ENCODE measurements around the gene ULBP3. TPM values are rescaled to one million over a fixed set of nuclear protein-coding genes. Genes with fewer than 3 reads are reported as not detected.
"Not testable (repeated sequence)": the region's sequence is repeated elsewhere in the genome, so short reads cannot be mapped to it uniquely, and the experiment has no call there.

ULBP3 gene
- total RNA-seq, 1 donor, result 0.84 TPM

DNA sequence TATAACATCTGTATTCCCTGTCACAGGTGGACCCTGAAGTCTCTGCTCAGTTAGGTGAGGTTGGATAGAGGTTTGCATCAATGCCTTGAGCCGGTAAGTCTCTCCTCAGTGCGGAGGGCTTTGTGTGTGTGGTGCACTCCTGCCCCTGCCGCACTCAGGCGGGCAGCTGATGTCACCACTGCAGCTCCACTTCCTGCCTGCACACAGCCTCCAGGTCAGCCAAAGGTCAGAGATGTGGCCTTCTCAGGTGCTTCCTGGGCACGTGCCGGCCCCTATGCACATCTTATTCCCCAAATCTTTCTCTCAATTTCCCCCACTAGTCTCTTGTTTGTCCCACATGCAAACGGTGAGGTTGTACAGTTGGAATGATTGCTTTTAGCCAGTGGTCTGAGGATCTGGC lies 8.9 kb downstream of the ULBP3 start:
- not testable (repeated sequence) for H3K9me3 ChIP-seq (ENCODE audit: low read depth, low read length); H3K4me3 ChIP-seq (ENCODE audit: low read length); H3K27me3 ChIP-seq (ENCODE audit: insufficient read depth, low read length); H3K4me1 ChIP-seq (ENCODE audit: insufficient read depth, low read length)

DNA sequence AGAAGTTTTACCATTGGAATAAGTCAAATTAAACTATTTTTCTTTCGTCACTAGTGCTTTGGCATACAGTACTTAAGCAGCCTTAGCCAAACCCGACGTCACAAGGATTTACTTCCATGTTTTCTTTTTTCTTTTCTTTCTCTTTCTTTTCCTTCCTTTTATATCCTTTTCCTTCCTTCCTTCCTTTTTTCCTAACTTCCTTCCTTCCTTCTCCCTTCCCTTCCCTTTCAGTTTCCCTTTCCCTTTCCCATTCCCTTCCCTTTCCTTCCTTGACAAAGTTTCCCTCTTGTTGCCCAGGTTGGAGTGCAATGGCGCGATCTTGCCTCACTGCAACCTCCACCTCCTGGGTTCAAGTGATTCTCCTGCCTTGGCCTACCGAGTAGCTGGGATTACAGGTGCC lies 9.9 kb downstream of the ULBP3 start:
- no peak overlapping the region for H3K4me3 ChIP-seq (ENCODE audit: low read length)
- no peaks in the 10 kb centered on the region for H3K27me3 ChIP-seq (ENCODE audit: insufficient read depth, low read length)
- no peaks in the 10 kb centered on the region for H3K9me3 ChIP-seq (ENCODE audit: low read depth, low read length)
- no peaks in the 10 kb centered on the region for H3K4me1 ChIP-seq (ENCODE audit: insufficient read depth, low read length)

DNA sequence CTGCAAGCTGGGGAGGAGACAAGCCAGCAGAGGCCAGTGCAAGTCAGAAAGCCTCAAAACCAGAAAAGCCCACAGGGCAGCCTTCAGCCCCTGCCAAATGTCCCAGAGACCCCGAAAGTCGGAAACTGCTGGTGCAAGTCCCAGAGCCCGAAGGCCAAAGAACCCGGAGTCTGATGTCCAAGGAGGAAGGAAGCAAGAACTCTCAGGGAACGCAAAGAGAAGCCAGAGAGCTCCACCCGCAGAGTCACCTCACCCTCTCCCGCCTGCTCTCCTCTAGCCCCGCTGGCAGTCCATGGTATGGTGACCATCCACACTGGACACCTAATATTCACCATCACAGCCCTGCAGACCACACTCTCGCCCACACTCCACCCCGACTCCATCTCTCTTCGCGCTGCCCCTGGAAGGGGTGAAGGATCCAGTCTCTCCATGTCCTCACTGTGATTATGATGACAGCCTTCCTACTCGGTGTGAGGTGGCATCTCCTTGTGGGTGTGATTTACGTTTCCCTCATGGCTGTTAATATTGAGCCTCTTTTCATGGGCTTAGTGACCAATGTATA lies 10.6 kb downstream of the ULBP3 start:
- Histone ChIP-seq H3K4me1 (ENCODE audit: insufficient read depth, low read length) (no peaks in the 10 kb centered on the region), H3K9me3 (ENCODE audit: low read depth, low read length) (no peaks in the 10 kb centered on the region), H3K4me3 (ENCODE audit: low read length) (no peak overlapping the region), H3K27me3 (ENCODE audit: insufficient read depth, low read length) (no peaks in the 10 kb centered on the region)

DNA sequence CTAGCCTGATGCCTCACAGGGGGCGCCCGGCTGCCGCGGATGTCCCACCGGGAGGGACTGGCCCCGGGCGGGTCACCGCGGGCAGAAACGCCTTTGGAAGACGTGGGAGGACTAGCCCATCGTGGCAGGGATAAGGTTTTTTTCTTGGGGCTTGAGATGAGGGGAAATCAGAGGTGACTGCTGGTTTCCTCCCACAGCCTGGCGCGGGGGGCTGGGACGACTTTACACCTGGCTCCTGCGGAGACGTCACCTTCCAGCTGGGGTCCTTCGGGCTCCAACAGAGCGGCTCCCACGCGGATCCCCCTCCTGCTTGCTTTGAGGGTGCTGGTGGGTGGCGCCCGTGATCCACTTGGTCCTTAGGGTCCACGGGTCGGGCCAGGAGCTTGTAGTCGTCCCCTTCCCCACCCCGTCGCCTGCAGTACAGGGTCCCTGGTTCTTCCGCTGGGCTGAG lies 11.4 kb downstream of the ULBP3 start:
- Histone ChIP-seq H3K4me1 (ENCODE audit: insufficient read depth, low read length) (no peaks in the 10 kb centered on the region), H3K27me3 (ENCODE audit: insufficient read depth, low read length) (no peaks in the 10 kb centered on the region)

DNA sequence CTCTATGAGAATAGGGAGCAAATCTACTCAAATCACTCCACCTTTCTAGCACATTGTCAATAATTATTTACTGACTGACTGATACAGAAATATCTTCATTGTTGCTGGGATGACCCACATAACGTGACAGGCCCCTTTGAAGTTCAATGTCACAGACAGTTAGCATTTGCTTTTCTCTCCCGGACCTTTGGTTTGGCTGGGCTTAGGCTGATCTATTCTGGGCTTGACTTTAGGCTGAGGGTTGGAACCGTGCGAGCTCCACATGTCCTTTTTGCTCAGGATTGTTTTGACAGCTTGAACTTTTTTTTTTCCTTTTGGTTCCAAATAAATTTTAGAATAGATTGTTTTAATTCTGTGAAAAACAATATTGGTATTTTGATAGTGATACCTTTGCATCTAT lies 12.0 kb downstream of the ULBP3 start:
- H3K27me3 ChIP-seq (ENCODE audit: insufficient read depth, low read length), result no peaks in the 10 kb centered on the region
- H3K4me3 ChIP-seq (ENCODE audit: low read length), result no peak overlapping the region
- H3K4me1 ChIP-seq (ENCODE audit: insufficient read depth, low read length), result no peaks in the 10 kb centered on the region
- H3K9me3 ChIP-seq (ENCODE audit: low read depth, low read length), result no peaks in the 10 kb centered on the region

More for the DNA sequence above, 11.4 kb downstream of the ULBP3 start:
- Histone ChIP-seq H3K9me3 (ENCODE audit: low read depth, low read length) (no peaks in the 10 kb centered on the region), H3K4me3 (ENCODE audit: low read length) (no peak overlapping the region)

DNA sequence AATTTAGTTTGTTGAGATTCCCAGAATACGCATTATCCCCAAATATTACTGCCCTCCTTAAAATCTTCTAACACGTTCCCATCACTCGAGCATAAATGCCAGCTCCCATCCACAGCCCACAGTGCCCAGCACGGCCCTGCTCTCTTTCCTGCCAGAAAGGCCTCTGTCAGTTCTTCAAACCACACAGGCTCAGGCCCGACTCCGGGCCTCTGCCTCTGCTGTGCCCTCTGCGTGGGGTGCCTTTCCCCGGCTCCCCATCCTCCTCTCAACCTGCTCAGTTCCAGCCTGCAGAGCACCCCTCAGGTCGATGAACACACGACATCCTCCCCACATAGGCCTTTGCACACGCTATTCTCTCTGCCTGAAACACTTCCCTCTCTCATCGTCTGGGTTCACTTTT lies 12.8 kb downstream of the ULBP3 start:
- Histone ChIP-seq H3K9me3 (ENCODE audit: low read depth, low read length) (no peaks in the 10 kb centered on the region), H3K4me1 (ENCODE audit: insufficient read depth, low read length) (no peaks in the 10 kb centered on the region), H3K27me3 (ENCODE audit: insufficient read depth, low read length) (peaks cover 4% of the 10 kb centered on the region), H3K4me3 (ENCODE audit: low read length) (no peak overlapping the region)

DNA sequence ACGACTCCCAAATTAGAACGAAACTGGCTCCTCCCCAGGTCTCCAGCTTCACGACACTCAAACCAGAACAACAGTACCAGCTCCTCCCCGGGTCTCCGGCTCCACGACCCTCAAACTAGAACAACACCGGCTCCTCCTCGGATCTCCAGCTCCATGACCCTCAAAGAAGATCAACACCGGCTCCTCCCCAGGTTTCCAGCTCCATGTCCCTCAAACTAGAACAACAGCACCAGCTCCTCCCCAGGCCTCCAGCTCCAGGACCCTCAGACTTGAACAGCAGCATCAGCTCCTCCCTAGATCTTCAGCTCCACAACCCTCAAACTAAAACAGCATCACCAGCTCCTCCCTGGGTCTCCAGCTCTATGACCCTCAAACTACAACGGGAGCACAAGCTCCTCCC lies 13.8 kb downstream of the ULBP3 start:
- H3K4me1 ChIP-seq (ENCODE audit: insufficient read depth, low read length), result no peaks in the 10 kb centered on the region
- peaks cover 5% of the 10 kb centered on the region for H3K27me3 ChIP-seq (ENCODE audit: insufficient read depth, low read length)
- no peak overlapping the region for H3K4me3 ChIP-seq (ENCODE audit: low read length)
- no peaks in the 10 kb centered on the region for H3K9me3 ChIP-seq (ENCODE audit: low read depth, low read length)

DNA sequence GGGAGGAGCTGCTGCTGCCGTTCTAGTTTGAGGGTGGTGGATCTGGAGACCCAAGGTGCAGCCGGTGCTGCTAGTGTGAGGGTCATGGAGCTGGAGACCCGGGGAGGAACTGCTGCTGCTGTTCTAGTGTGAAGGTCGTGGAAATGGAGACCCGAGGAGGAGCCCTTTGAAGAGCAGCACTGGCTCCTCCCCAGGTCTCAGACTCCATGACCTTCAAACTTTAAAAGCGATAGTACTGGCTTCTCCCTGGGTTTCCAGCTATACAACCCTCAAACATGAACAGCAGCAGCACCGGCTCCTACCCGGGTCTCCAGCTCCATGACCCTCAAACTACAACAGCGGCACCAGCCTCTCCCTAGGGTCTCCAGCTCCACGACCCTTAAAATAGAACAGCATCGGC lies 15.5 kb downstream of the ULBP3 start:
- peaks cover 5% of the 10 kb centered on the region for H3K27me3 ChIP-seq (ENCODE audit: insufficient read depth, low read length)
- H3K9me3 ChIP-seq (ENCODE audit: low read depth, low read length), result no peaks in the 10 kb centered on the region
- no peak overlapping the region for H3K4me3 ChIP-seq (ENCODE audit: low read length)
- no peaks in the 10 kb centered on the region for H3K4me1 ChIP-seq (ENCODE audit: insufficient read depth, low read length)

DNA sequence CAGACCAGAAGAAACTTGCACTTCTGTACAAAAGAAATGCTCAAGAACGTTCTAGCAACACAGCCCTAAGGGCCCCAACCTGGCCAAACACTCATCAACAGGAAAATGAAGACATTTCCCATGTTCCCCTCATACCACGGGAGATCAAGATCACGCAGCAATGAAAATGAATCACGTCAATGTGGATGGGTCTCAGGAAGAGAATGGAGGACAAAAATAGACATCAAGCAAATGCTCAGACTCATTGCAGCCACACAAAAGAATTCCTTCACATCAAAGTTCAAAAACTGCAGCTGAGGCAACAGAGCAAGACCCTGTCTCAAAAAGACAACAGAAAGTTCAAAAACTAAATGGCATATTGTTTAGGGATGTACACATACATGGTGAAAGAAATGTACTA lies 18.1 kb downstream of the ULBP3 start:
- H3K27me3 ChIP-seq (ENCODE audit: insufficient read depth, low read length), result peaks cover 9% of the 10 kb centered on the region
- H3K4me1 ChIP-seq (ENCODE audit: insufficient read depth, low read length), result no peaks in the 10 kb centered on the region
- H3K9me3 ChIP-seq (ENCODE audit: low read depth, low read length), result no peaks in the 10 kb centered on the region
- no peak overlapping the region for H3K4me3 ChIP-seq (ENCODE audit: low read length)

DNA sequence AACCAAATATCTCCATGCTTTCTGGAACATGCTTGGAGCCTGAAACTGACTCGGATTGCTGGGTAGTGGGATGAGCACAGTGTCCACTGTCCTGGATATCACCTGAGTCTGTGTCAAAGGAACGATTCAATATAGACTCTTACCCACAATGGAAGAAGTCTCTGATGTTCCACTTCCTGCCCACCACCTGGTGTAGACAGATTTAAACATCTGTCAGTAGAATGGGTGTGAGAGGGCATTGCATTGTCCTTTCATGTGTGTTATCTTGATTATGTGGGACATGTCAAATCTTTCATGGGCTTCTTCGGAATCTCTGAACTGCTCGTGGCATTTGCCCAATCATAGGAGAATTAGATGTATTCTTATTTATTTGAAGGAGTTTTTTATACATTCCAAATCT lies 20.8 kb downstream of the ULBP3 start:
- Histone ChIP-seq H3K27me3 (ENCODE audit: insufficient read depth, low read length) (peaks cover 12% of the 10 kb centered on the region), H3K9me3 (ENCODE audit: low read depth, low read length) (no peaks in the 10 kb centered on the region), H3K4me1 (ENCODE audit: insufficient read depth, low read length) (no peaks in the 10 kb centered on the region)

DNA sequence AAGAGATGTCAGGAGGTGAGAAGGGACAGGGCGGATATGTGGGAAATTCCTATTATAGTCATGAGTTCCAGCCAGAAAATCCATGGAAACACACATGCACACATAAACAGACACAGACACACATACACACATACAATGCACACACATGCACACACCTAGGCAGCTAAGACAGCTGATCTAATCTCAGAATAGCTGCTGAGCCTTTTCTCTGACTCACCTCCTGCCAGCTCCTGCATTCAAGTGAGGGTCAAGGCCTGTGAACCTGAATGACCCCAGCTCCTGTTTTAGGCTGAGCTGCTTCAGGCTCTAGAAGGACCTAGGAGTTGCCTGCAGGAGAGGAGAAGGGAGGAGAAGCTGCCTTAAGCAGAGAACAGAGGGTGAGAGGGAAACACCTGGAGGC lies 22.0 kb downstream of the ULBP3 start:
- H3K4me1 ChIP-seq (ENCODE audit: insufficient read depth, low read length), result no peaks in the 10 kb centered on the region

More for the DNA sequence above, 20.8 kb downstream of the ULBP3 start:
- no peak overlapping the region for H3K4me3 ChIP-seq (ENCODE audit: low read length)

DNA sequence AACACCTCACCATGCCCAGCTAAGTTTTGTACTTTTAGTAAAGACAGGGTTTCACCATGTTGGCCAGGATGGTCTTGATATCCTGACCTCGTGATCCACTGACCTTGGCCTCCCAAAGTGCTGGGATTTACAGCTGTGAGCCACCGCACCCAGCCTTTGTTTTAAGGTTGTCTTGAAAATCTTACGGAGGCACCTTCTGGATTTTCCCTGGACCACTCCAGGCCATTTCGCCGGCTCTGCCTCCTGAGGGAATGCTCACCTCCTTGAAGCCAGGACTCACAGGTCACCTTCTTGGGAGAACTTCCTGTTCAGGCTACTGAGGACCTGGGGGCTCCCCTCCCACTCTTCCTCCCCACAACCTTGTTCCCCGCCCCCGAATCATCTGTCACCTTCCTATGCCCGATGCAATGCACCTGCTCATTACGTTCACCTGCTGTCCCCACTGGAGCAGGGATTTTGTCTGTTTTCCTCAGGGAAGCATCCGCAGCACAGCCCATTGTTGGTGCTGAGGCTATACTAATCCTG lies 24.2 kb downstream of the ULBP3 start:
- Histone ChIP-seq H3K4me1 (ENCODE audit: insufficient read depth, low read length) (no peaks in the 10 kb centered on the region), H3K27me3 (ENCODE audit: insufficient read depth, low read length) (peaks cover 19% of the 10 kb centered on the region), H3K4me3 (ENCODE audit: low read length) (no peak overlapping the region), H3K9me3 (ENCODE audit: low read depth, low read length) (no peaks in the 10 kb centered on the region)

More for the DNA sequence above, 22.0 kb downstream of the ULBP3 start:
- Histone ChIP-seq H3K4me3 (ENCODE audit: low read length) (no peak overlapping the region), H3K9me3 (ENCODE audit: low read depth, low read length) (no peaks in the 10 kb centered on the region), H3K27me3 (ENCODE audit: insufficient read depth, low read length) (peaks cover 12% of the 10 kb centered on the region)

DNA sequence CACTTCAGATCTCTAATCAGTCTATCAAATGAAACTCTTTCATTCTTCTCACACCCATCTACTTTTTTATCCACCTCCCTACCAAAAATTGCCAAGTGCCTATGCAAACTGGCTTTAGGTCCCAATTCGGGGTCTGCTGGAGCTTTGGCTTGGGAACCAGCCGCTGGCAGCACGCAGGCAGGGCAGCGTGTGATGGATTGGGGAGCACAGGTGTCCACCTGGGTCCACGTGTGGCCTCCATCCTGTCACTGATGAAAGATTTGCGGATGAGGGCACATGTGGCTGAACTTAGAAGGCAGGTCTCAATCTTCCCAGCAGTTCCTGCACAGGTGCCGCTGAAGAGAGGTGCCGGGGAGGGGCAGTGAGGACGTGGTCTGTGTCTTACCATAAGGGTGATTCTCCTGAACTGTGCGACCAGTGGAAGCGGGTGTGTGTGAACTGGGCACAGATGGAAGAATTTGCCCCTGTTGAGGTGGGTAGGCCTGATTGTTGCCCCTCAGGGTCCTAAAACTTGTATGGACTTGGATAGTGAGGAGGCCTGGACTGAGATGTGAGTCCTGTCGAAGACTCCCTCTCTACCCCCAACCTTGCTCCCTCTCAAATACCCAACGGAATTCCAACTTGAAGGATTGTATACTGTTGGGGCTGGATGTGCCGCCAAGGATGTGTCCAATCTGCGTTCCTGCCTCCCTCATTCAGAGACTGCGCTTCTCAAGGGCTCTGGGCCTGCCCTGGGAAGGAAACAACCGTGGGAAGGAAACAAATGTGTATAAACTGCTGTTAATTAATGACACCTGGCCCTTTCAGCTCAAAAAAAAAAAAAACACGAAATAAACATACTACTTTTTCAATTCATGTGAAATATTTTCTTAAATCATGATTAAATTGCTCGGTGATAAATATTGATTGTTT lies 25.2 kb downstream of the ULBP3 start:
- Histone ChIP-seq H3K27me3 (ENCODE audit: insufficient read depth, low read length) (peaks cover 28% of the 10 kb centered on the region), H3K9me3 (ENCODE audit: low read depth, low read length) (no peaks in the 10 kb centered on the region), H3K4me3 (ENCODE audit: low read length) (no peak overlapping the region), H3K4me1 (ENCODE audit: insufficient read depth, low read length) (no peaks in the 10 kb centered on the region)

DNA sequence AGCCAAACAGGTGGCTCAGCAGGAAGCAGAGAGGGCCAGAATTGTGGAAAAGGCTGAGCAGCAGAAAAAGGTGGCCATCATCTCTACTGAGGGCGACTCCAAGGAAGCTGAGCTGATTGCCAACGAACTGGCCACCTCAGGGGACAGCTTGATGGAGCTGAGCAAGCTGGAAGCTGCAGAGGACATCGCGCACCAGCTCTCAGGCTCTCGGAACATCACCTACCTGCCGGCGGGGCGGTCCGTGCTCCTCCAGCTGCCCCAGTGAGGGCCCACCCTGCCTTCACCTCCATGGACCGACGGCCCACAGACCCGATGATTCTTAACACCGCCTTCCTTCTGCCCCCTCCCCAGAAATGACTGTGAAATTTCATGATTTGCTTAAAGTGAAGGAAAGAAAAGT lies 25.8 kb downstream of the ULBP3 start:
- no peak overlapping the region for H3K4me3 ChIP-seq (ENCODE audit: low read length)

DNA sequence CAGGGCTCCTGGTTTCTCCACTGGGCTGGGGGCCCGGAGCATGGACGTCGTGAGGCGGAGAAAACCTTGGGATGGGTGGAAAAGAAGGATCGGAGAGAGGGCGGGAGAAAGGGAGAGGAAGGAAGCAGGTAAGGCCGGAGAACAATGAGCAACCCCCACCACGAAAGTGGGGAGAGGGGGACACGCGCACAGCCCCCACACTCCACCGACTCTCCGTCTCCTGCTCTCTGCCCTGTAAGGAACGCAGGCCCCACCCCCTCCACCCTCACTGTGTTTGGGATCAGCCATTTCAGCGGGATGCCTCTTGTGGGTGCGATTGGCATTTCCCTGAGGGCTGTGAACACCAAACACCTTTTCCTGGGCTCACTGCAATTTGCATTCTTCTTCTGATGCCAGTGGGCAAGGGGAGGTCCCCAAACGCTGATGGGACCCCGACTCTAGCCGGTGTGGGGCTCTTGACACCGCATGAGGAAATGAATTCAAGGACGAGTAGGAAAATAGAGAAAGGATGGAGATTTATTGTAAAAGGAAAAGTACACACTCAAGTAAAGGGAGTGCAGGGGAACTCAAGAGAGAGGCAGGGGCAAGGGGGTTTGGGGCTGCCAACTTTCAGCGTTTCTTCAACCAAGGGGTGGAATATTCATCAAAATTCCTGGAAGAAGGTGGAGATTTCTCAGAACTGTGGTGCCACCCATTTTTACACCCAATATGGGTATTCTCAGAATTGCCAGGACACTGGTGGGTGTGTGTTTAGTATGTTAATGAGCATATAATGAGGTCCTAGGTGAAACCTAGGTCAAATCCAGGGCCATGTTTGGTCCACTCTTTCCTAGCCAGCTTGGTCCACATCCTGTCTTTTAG lies 30.5 kb downstream of the ULBP3 start:
- Histone ChIP-seq H3K9me3 (ENCODE audit: low read depth, low read length) (no peaks in the 10 kb centered on the region), H3K27me3 (ENCODE audit: insufficient read depth, low read length) (peaks cover 71% of the 10 kb centered on the region), H3K4me1 (ENCODE audit: insufficient read depth, low read length) (peaks cover 6% of the 10 kb centered on the region)

More for the DNA sequence above, 25.8 kb downstream of the ULBP3 start:
- H3K27me3 ChIP-seq (ENCODE audit: insufficient read depth, low read length), result peaks cover 34% of the 10 kb centered on the region
- no peaks in the 10 kb centered on the region for H3K4me1 ChIP-seq (ENCODE audit: insufficient read depth, low read length)
- no peaks in the 10 kb centered on the region for H3K9me3 ChIP-seq (ENCODE audit: low read depth, low read length)

More for the DNA sequence above, 30.5 kb downstream of the ULBP3 start:
- no peak overlapping the region for H3K4me3 ChIP-seq (ENCODE audit: low read length)
